K562 (cell line): Measurements from ENCODE around the gene GALNT13. TPM values are rescaled to one million over a fixed set of nuclear protein-coding genes. Genes with fewer than 3 reads are reported as not detected.
A peak's percentile ranks its signal among the peaks of the same experiment; 100 is the strongest.

Experiments used
- ATAC-seq: fragments of 200-7000 bp; cut with Tn5 transposase; 3 replicates; pipeline ENCODE4 v1.9.1; 2020; ENCODE audit warnings: moderate library complexity
- BruUV-seq: library from RNA; stranded (reverse); fragments of 400-500 nt; replicated peaks from 2 replicates; lab custom pipeline; 2021; lab: Mats Ljungman, UMichigan
- CTCF ChIA-PET: fragments of 300-600 bp; formaldehyde crosslinking; extraction: SDS; loops from one replicate; lab custom pipeline; 2021; ENCODE audit warnings: low intra/inter-chr PET ratio; lab: Yijun Ruan, JAX
- POLR2A ChIA-PET: fragments of 300-600, 350-650 bp; sonication (Branson Sonifier 250); formaldehyde crosslinking; extraction: SDS; loops from one replicate; lab custom pipeline; 2021; ENCODE audit warnings: antibody characterized with exemption, inconsistent platforms; lab: Yijun Ruan, JAX
- DNase-seq, 4 experiments: peaks; one replicate each; pipeline versions ENCODE4 v3.0.0 to v3.0.0-alpha.2; 2011 to 2018; ENCODE audit warnings: low spot score in 3 of 4, mixed read lengths in 3 of 4; ENCODE audit errors: extremely low read depth in 1 of 4
- FAIRE-seq: peaks from 2 replicates; lab custom pipeline; 2011; peaks lifted over from hg19 to GRCh38; lab: Jason Lieb, UNC
- H2AFZ ChIP-seq: 2 replicates; pipeline ENCODE4 v1.6.0; 2011; ENCODE audit warnings: low read depth, low read length, control low read depth, inconsistent platforms
- H3K27ac ChIP-seq: fragments of 200-600 bp; 3 replicates; pipeline ENCODE4 v1.8.0; 2011; ENCODE audit warnings: low read depth, mild to moderate bottlenecking, control low read depth, inconsistent platforms, low read length, moderate library complexity, mixed read lengths; ENCODE audit errors: extremely low read depth
- H3K27me3 ChIP-seq, 2 experiments: fragments of 300-600 bp in 1 of 2; 2 replicates in 1 of 2; 3 replicates in 1 of 2; pipeline versions ENCODE4 v1.6.0 to v1.8.0; 2011; ENCODE audit warnings: inconsistent platforms in 2 of 2, low read length in 2 of 2, mild to moderate bottlenecking in 1 of 2, mixed read lengths in 1 of 2, moderate library complexity in 1 of 2; ENCODE audit not compliant: control insufficient read depth in 2 of 2, insufficient read depth in 2 of 2
- H3K36me3 ChIP-seq: fragments of 300-600 bp; 3 replicates; pipeline ENCODE4 v1.8.0; 2011; ENCODE audit warnings: mild to moderate bottlenecking, low read length, inconsistent platforms; ENCODE audit not compliant: control insufficient read depth, insufficient read depth
- H3K4me1 ChIP-seq, 2 experiments: fragments of 200-600 bp in 1 of 2; replicated peaks in 1 of 2; 2 replicates in 1 of 2; 3 replicates in 1 of 2; pipeline versions ENCODE4 v1.5.1 to v1.8.0; 2011; ENCODE audit warnings: inconsistent platforms in 2 of 2, low read length in 2 of 2, mild to moderate bottlenecking in 1 of 2, mixed read lengths in 1 of 2, moderate library complexity in 1 of 2; ENCODE audit not compliant: control insufficient read depth in 2 of 2, insufficient read depth in 2 of 2
- H3K4me2 ChIP-seq: 2 replicates; pipeline ENCODE4 v1.6.1; 2011; ENCODE audit warnings: low read length, control low read depth, inconsistent platforms, mixed read lengths; ENCODE audit not compliant: insufficient read depth
- H3K4me3 ChIP-seq: fragments of 200-600 bp; sonication (generic), shearing (Covaris generic); 2 replicates; pipeline ENCODE4 v1.5.1; 2016; ENCODE audit warnings: control low read depth, inconsistent platforms
- H3K79me2 ChIP-seq: fragments of 200-600 bp; 3 replicates; pipeline ENCODE4 v1.8.0; 2011; ENCODE audit warnings: low read length, inconsistent platforms; ENCODE audit not compliant: control insufficient read depth, insufficient read depth
- H3K9ac ChIP-seq, 2 experiments: 2 replicates each; pipeline versions ENCODE4 v1.6.0 to v1.6.1; 2011; ENCODE audit warnings: low read depth in 2 of 2, low read length in 2 of 2, control low read depth in 1 of 2, inconsistent platforms in 1 of 2, mild to moderate bottlenecking in 1 of 2, mixed read lengths in 1 of 2; ENCODE audit not compliant: insufficient read depth in 1 of 2
- H3K9me1 ChIP-seq: one replicate; pipeline ENCODE4 v1.6.0; 2011; ENCODE audit warnings: inconsistent platforms, mild to moderate bottlenecking, low read length, moderate library complexity; ENCODE audit not compliant: control insufficient read depth, insufficient read depth
- H3K9me3 ChIP-seq: replicated peaks from 2 replicates; pipeline ENCODE4 v1.5.1; 2011; ENCODE audit warnings: low read depth, low read length, inconsistent platforms; ENCODE audit not compliant: control insufficient read depth, insufficient read depth
- H4K20me1 ChIP-seq: replicated peaks from 2 replicates; pipeline ENCODE4 v1.6.1; 2011; ENCODE audit warnings: low read length, inconsistent platforms, mixed read lengths; ENCODE audit not compliant: control insufficient read depth, insufficient read depth
- CBX1 ChIP-seq: sonication (generic); IDR thresholded peaks from 2 replicates; pipeline ENCODE4 v1.6.1; 2016; ENCODE audit warnings: antibody characterized with exemption, low read depth, mild to moderate bottlenecking
- DNMT1 ChIP-seq: fragments of 450-650 bp; IDR thresholded peaks from 2 replicates; pipeline ENCODE4 v1.6.1; 2016; ENCODE audit warnings: antibody characterized with exemption, mild to moderate bottlenecking
- IFI16 ChIP-seq: fragments of 250-450 bp; sonication (Bioruptor Pico); IDR thresholded peaks from 2 replicates; pipeline ENCODE4 v2.1.2; 2022; ENCODE audit warnings: mild to moderate bottlenecking, inconsistent platforms
- LCOR ChIP-seq: sonication (generic); formaldehyde crosslinking; IDR thresholded peaks from 2 replicates; pipeline ENCODE4 v1.8.0; 2022; ENCODE audit warnings: mild to moderate bottlenecking, missing genetic modification reagents
- MAFK ChIP-seq: IDR thresholded peaks from 2 replicates; pipeline ENCODE4 v1.6.1; 2011; ENCODE audit warnings: low read length, improper control_type of control experiment
- MTA3 ChIP-seq: fragments of 450-650 bp; formaldehyde crosslinking; IDR thresholded peaks from 2 replicates; pipeline ENCODE4 v1.6.1; 2017; ENCODE audit warnings: mild to moderate bottlenecking, borderline replicate concordance
- NFE2L1 ChIP-seq: fragments of 450-650 bp; IDR thresholded peaks from 2 replicates; pipeline ENCODE4 v1.6.1; 2016; ENCODE audit warnings: missing genetic modification characterization, low read depth, mild to moderate bottlenecking, missing compliant biosample characterization, moderate library complexity, borderline replicate concordance
- SLC30A9 ChIP-seq: fragments of 250-450 bp; sonication (Bioruptor Pico); IDR thresholded peaks from 2 replicates; pipeline ENCODE4 v1.8.0; 2022; ENCODE audit warnings: mild to moderate bottlenecking, moderate library complexity
- ZNF551 ChIP-seq: fragments of 250-450 bp; sonication (Bioruptor Pico); IDR thresholded peaks from 2 replicates; pipeline ENCODE4 v1.5.0; 2021; ENCODE audit warnings: mild to moderate bottlenecking, moderate library complexity
- WGBS: fragments of 100-300 bp; shearing (Covaris generic); methylation state at CpG from one replicate; pipeline ENCODE4 v1.1.6; 2016; ENCODE audit warnings: low coverage, mixed read lengths; ENCODE audit not compliant: insufficient coverage; ENCODE audit errors: missing lambda C conversion rate; 5-methylcytosine and 5-hydroxymethylcytosine counted together
- in situ Hi-C: fragments of 300-500 bp; cut with MboI; formaldehyde crosslinking; loops from 4 replicates; pipeline ENCODE4 v1.15.0; 2018; ENCODE audit warnings: inconsistent platforms, mixed read lengths
- intact Hi-C: fragments of 100-400 bp; cut with micrococcal nuclease; formaldehyde crosslinking; loops from 2 replicates; pipeline ENCODE4 v1.14.2; 2022
- polyA plus RNA-seq, 8 experiments: library from polyadenylated mRNA; depleted of rRNA in 4 of 8; stranded (reverse) in 5 of 8; unstranded in 3 of 8; fragments of >200 nt; fragmentation: Nextera tagmentation in 2 of 8; fragmentation: Illumina TruSeq in 1 of 8; extraction: Ambion mirVana in 2 of 8; extraction: Trizol in 1 of 8; gene quantifications; 2 replicates each; pipeline versions ENCODE4 v1.2.1 to v1.2.3, GENCODE V29; 2011 to 2014; ENCODE audit warnings: inconsistent platforms in 1 of 8, missing spikeins in 1 of 8
- total RNA-seq, 7 experiments: library from RNA; depleted of rRNA in 6 of 7; stranded (reverse); fragments of >200 nt in 6 of 7; fragmentation: Illumina TruSeq in 2 of 7; extraction: Trizol in 2 of 7; gene quantifications; 2 replicates each; pipeline versions ENCODE4 v1.2.1 to v1.2.3, GENCODE V29; 2011 to 2021; ENCODE audit warnings: low replicate concordance in 1 of 7
- TF ChIP-seq, protein P1 (sequence below): sonication (generic); formaldehyde crosslinking; IDR thresholded peaks from 2 replicates; pipeline ENCODE4 v1.4.0; 2020; ENCODE audit warnings: mild to moderate bottlenecking, missing genetic modification reagents
- TF ChIP-seq, protein P2 (sequence below): fragments of 250-450 bp; sonication (Bioruptor Pico); IDR thresholded peaks from 2 replicates; pipeline ENCODE4 v1.8.0; 2021; ENCODE audit warnings: moderate library complexity, mild to moderate bottlenecking, inconsistent platforms
- TF ChIP-seq, protein P3 (sequence below): conservative IDR thresholded peaks from 2 replicates; pipeline ENCODE4 v1.6.1; 2011; ENCODE audit warnings: low read depth, mild to moderate bottlenecking, low read length; ENCODE audit not compliant: control insufficient read depth

Gene GALNT13
- total and polyA plus RNA-seq, 9 of the 15 experiments (the other 6 are each of a cell fraction or from before 2014, with no cell fraction given): not detected

DNA sequence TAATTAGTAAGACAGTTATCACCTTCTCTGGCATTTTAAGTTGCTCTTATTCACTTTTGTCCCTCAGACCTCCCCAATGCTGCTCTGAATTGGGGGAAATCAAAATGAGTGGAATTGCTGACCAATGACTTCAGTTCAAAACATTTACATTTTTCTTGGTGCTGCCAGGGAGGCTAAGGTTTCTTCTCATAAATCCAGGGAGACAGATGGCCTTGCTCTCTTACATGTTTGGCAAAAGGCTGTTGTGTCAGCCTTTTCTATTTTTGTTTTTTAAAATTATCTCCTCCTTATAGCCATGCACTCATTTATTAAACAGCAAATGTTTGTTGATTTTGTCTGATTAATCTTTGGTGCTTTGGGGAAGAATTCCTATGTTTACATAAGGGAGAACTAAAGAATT lies 82.0 kb downstream of the GALNT13 start (continued):
- TF ChIP-seq, protein P1, sequence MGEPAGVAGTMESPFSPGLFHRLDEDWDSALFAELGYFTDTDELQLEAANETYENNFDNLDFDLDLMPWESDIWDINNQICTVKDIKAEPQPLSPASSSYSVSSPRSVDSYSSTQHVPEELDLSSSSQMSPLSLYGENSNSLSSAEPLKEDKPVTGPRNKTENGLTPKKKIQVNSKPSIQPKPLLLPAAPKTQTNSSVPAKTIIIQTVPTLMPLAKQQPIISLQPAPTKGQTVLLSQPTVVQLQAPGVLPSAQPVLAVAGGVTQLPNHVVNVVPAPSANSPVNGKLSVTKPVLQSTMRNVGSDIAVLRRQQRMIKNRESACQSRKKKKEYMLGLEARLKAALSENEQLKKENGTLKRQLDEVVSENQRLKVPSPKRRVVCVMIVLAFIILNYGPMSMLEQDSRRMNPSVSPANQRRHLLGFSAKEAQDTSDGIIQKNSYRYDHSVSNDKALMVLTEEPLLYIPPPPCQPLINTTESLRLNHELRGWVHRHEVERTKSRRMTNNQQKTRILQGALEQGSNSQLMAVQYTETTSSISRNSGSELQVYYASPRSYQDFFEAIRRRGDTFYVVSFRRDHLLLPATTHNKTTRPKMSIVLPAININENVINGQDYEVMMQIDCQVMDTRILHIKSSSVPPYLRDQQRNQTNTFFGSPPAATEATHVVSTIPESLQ (CRISPR knock-in tag): no peak
- TF ChIP-seq MTA3 (no peak), LCOR (CRISPR knock-in tag) (no peak)
- TF ChIP-seq, protein P2, sequence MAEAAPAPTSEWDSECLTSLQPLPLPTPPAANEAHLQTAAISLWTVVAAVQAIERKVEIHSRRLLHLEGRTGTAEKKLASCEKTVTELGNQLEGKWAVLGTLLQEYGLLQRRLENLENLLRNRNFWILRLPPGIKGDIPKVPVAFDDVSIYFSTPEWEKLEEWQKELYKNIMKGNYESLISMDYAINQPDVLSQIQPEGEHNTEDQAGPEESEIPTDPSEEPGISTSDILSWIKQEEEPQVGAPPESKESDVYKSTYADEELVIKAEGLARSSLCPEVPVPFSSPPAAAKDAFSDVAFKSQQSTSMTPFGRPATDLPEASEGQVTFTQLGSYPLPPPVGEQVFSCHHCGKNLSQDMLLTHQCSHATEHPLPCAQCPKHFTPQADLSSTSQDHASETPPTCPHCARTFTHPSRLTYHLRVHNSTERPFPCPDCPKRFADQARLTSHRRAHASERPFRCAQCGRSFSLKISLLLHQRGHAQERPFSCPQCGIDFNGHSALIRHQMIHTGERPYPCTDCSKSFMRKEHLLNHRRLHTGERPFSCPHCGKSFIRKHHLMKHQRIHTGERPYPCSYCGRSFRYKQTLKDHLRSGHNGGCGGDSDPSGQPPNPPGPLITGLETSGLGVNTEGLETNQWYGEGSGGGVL: no peak
- TF ChIP-seq, all 486 proteins: peak for 0

DNA sequence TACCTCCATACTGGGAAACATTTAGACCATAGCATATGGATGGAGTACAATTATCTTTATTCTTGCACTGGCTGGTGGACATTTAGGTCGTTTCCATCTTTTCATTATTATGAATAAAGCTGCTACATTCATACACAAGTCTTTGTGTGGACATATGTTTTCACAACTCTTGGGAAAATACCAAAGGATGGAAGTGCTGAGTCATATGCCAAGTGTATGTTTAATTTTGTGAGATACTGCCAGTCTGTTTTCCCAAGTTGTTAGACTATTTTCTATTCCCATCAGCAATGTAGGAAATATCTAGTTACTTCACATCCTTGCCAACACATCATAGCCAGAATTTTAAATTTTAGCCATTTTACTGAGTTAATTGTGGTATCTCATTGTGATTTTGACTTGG lies 91.5 kb downstream of the GALNT13 start:
- 0% methylated on average over 1 of the region's 1 CpG for WGBS
- no peak for DNase-seq
- Histone ChIP-seq H3K4me1 (no peaks in the 10 kb centered on the region), H3K27me3 (no peaks in the 10 kb centered on the region), H2AFZ (no peak overlapping the region), H3K9me1 (no peaks in the 10 kb centered on the region), H3K36me3 (no peaks in the 10 kb centered on the region), H3K9me3 (no peaks in the 10 kb centered on the region), H3K4me2 (no peak overlapping the region), H3K27ac (no peak overlapping the region), H3K4me3 (no peak overlapping the region), H3K9ac (no peak overlapping the region), H3K79me2 (no peaks in the 10 kb centered on the region), H4K20me1 (no peaks in the 10 kb centered on the region)
- ChIA-PET CTCF (no interaction called here), POLR2A (no interaction called here)
- intact Hi-C loops: no loop called here
- BruUV-seq: no TSS peak
- in situ Hi-C loops: no loop called here
- no peak for ATAC-seq
- FAIRE-seq: no peak
- TF ChIP-seq CBX1: no peak
- peak; percentile 43 for TF ChIP-seq NFE2L1 (tag)
- no peak for TF ChIP-seq SLC30A9
- no peak for TF ChIP-seq DNMT1
- TF ChIP-seq, protein P3, sequence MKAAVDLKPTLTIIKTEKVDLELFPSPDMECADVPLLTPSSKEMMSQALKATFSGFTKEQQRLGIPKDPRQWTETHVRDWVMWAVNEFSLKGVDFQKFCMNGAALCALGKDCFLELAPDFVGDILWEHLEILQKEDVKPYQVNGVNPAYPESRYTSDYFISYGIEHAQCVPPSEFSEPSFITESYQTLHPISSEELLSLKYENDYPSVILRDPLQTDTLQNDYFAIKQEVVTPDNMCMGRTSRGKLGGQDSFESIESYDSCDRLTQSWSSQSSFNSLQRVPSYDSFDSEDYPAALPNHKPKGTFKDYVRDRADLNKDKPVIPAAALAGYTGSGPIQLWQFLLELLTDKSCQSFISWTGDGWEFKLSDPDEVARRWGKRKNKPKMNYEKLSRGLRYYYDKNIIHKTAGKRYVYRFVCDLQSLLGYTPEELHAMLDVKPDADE: no peak
- 0 out of 2 replicates have a peak, but pooled peaks have one; percentile 8 for TF ChIP-seq MAFK
- TF ChIP-seq ZNF551 (CRISPR knock-in tag): no peak
- no peak for TF ChIP-seq IFI16
